A204.1 (cell line): ENCODE results near the gene TTLL1.

ENCODE experiments used
- FAIRE-seq: peaks from 2 replicates; lab custom pipeline; 2012; peaks lifted over from hg19 to GRCh38; lab: Jason Lieb, UNC

The TTLL1 gene

DNA sequence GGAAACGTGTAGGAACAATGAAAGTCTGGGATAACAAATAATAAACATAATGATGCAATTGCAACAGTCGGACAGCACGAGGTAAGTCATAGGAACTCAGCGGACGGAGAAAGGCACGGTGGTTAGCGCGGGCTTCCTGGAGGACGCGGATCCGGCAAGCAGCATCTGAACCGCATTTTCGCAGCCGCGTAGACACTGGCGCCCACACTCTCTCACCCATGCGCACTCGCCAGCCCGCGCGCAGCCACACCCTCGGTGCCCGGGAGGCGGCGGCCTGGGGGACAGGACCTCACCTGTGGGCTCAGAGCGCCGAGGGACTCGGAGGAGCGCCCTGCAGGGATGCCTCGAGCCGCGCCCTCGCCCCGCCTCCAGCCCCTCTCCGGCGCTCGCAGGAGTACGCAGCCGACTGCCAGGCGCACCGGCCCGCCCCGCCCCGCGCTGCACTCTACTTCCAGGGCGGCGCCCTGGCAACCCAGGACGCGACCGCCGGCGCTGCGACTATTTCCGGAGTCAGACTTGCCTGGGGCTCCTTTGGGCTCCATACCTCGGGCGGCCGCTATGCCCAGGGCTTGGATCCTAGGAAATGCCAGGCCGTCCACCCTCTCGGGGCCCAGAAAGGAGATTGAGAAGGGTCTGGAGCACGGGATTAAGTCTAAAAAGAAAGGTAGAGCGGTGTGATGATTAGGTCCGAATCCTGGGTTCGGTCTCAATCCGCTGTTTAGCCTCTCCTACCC is at the start of gene TTLL1:
TTLL1 (minus strand) TSS at position 408 of the 734 bp plus-strand sequence. CDS start 13,805 bp downstream, outside the sequence.
- FAIRE-seq, result no peak

GRCh38 chr22:43136801-43137200 is 47.6 kb upstream of the TTLL1 start:
- FAIRE-seq, result no peak

- no peak for FAIRE-seq
Measured at GRCh38 chr22:43136255-43136654, 47.1 kb upstream of the TTLL1 start.

- FAIRE-seq, result no peak
Measured at GRCh38 chr22:43135565-43135964, 46.4 kb upstream of the TTLL1 start.

GRCh38 chr22:43134553-43134952 is 45.4 kb upstream of the TTLL1 start:
- FAIRE-seq, result no peak

GRCh38 chr22:43133401-43133800 is 44.2 kb upstream of the TTLL1 start:
- no peak for FAIRE-seq

- FAIRE-seq, result no peak
Measured at GRCh38 chr22:43131773-43132501, 42.7 kb upstream of the TTLL1 start.

GRCh38 chr22:43129426-43130425 is 40.5 kb upstream of the TTLL1 start:
- FAIRE-seq, result no peak

DNA sequence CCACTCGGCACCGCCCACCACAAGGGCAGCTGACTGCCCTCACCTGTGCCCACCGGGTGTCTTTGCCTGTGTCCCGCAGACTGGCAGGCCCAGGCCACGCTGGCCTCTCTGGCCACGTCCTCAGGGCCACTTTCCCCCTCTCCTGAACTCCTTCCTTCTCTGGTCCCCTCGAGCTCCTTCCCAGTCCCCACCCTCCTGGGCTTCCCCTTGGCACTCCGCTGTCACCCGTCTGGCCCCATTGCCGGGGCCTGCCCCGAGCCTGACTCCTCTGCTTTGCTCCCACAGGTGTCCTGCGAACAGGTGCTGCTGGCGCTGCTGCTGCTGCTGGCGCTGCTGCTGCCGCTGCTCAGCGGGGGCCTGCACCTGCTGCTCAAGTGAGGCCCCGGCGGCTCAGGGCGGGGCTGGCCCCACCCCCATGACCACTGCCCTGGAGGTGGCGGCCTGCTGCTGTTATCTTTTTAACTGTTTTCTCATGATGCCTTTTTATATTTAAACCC is 39.8 kb upstream of the TTLL1 start:
- no peak for FAIRE-seq

DNA sequence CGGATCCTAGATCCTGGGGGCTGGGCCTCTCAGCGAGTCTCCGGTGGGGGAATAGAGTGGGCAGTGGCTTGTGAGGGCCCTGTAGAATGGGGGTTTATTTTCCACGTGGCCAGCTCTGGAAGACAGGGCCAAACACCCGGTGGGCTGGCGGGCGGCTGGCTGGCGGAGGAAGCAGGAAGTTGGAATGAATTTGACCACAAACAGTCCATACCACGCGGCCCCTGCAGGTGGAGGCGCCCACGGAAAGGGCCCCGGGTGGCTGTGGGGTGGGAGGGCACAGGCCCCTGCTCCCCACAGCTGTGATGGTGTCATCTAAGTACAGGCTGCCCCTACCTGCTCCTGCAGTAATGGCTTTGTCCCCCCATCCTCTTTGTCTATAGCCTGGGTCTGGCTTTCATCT is 38.9 kb upstream of the TTLL1 start:
- no peak for FAIRE-seq

DNA sequence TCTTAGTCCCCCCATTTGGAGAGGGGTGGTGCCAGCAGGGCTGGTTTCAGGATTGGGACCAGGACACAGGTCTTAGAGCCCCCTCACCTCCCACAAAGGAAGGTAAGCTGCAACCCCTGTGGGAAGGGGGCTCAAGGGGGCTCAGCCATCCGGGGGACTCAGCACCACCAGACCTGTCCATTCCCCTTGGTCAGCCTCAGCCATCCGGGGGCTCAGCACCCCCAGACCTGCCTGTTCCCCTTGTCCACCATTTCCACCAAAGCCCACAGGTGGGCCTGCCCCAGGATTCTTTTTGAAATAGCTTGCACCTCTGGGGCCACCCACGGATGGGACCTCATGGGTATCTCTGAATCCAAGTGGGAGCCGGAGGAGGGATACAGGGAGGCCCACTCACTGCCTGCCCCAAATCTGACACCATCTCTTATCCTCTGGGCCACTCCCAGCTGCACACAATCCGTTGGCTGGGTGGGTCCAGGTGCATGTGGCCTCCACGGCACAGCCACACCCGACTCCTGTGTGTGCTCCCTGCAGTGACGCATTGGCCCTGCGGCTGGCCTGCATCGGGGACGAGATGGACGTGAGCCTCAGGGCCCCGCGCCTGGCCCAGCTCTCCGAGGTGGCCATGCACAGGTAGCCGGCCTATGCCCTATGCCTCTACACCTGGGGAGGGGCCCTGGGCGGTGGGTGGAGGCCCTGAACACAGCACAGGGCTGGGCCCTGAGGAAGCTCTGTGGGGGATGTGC is 38.1 kb upstream of the TTLL1 start:
- FAIRE-seq, result no peak

- FAIRE-seq, result no peak
Measured at GRCh38 chr22:43126501-43127165, 37.4 kb upstream of the TTLL1 start.

DNA sequence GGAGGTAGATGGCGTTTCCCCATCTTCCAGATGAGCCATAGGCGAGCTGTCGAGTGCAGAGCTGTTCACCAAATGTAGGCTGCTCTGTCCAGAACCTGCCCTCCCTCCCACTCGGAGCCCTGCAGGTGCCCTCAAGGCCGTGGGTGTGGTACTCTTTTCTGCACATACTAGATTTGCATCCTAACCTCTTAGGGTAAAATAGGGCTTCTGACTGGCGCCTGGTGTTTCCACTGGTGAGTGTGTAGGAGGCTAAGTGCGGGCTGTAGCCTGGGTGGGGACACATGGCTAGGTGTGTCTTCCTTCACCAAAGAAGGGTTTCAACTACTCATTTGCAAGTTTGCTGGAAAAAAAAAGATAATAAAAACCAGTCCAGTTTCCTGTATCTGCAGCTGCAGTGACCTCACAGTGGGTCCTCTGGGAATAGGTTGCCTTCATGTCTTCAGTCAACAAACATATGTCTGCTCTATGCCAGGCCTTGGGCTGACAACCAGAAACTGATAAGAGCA is 29.8 kb upstream of the TTLL1 start:
- no peak for FAIRE-seq

DNA sequence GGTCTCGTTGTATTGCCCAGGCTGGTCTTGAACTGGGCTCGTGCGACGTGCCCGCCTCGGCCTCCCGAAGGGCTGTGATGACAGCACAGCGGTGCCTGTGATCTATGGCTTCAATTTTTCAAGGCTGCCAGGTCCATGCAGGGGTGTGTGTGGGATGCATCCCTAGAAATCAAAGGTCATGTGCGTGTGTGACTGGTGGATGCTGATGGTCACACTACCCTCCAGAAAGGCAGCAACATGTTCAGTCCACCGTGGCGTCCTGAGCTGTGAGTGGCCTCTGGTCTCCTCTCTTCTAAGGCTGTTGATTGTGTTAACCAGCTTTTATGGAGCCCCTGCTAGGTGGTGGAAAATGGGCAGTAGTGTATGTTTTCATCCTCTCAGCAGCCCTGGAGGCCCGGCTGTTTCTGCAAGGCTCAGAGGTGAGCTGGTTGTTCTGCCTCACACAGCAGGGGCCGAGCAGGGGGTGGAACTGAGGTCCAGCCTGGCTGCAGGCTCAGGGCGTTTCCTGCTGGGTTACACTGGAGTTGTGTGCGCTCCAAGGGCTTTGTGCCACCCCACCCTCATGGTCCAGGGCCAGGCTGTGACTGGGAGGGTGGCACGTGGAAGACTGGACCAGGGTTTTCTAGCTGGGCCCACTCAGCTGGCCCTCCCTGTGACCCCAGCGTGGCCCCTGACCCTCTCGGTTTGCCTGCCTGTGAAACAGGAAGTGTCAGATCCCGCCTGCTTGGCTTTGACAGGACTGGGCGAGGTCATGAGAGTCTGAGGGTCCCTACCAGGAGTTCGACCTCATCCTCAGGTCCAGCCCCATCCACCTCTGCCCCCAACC is 29.0 kb upstream of the TTLL1 start:
- FAIRE-seq, result no peak

DNA sequence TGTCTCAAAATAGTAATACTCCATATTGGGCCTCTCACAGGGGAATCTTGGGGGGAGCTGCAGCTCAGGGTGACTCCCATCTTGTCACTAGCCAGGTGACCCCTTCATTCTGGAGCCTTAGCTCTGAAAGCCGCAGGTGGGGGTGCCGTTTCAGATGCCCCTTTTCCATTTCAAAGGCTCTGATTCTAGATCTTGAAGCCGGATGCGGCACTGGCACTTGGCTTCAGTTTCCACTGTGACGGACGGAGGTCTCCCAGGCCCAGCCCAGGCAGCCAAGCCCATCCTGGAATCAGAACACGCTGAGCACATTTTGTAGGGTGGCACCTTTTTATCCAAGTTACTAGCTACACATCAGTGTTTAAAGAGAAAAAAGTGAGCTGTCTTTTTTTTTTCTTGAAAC is 27.7 kb upstream of the TTLL1 start:
- FAIRE-seq, result no peak

DNA sequence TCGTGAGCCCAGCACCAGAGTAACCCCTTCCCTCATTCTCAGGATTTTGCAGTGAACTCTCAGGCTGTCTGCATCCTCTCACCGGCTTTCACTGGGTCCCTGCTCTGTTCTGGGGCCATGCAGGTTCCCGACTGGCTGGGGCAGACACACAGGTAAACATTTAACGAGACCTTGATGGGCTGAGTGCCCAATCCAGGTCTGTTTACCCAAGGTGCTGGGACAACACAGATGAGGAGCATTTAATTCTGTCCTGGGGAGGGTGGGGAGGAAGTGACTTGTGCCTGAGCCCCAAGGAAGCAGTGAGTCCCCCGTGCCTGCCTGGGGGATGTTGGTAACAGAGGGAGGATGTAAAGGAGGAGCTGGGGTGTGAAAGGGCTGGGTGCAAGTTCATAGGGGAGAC is 25.8 kb upstream of the TTLL1 start:
- FAIRE-seq, result no peak

- no peak for FAIRE-seq
Measured at GRCh38 chr22:43113526-43114251, 24.5 kb upstream of the TTLL1 start.

- no peak for FAIRE-seq
Measured at GRCh38 chr22:43110927-43111623, 21.9 kb upstream of the TTLL1 start.
